ENCODE measurements around the gene NRXN2. TPM values are rescaled to one million over a fixed set of nuclear protein-coding genes. Genes with fewer than 3 reads are reported as not detected.

The NRXN2 gene
- polyA plus RNA-seq, 3 donors, result 0.07 TPM; not detected in 2

DNA sequence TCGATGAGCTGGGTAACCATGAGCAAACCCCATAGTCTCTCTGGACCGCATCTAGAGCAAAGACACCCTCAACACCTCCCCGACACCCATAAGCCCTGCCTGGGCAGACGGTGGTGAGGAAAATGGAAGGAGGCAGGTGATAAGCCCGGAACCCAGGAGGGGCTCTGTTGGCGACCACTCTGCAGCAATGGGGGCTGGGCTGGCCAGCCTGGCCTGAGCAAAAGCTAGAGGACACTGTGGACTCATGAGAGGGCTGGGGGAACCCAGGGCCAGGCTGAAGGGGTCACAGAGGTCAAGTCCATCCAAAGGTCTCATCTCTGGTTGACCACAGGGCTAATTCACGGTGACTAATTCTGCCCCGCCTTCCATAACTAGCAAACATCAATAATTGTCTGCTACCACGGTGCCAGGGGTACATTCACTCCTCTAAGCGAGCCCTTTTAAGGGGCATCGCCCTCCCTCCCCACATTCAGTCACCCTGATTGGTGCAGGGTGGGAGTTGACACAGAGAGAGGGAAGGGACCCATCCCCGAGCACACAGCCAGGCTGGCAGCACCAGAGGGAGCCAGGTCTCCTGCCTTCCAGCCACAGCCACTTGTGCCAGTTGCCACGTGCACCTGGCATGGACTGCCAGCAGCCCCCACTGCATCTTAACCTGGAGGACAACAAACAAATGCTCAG lies 32.8 kb upstream of the NRXN2 start:
- no peaks in the 10 kb centered on the region for H3K9me3 Mint-ChIP-seq
- H3K4me1 Mint-ChIP-seq, result peaks cover 2% of the 10 kb centered on the region
- no peak overlapping the region for H3K4me3 ChIP-seq (replicated peaks in 1 of 3; ENCODE audit: low read depth in 2 of 3, low read length in 3 of 3)
- no peak overlapping the region for H2AFZ ChIP-seq (ENCODE audit: insufficient read depth, low read depth, low read length, poor library complexity, severe bottlenecking)
- no peak overlapping the region for H3K4me3 Mint-ChIP-seq
- H3K27me3 ChIP-seq (ENCODE audit: control insufficient read depth in 2 of 2, insufficient read depth in 2 of 2, low read length in 2 of 2), result no peaks in the 10 kb centered on the region
- no peaks in the 10 kb centered on the region for H3K79me2 ChIP-seq (ENCODE audit: insufficient read depth, low read length)
- H3K4me2 ChIP-seq (replicated peaks; ENCODE audit: extremely low read depth, low read length, poor library complexity, severe bottlenecking), result no peak overlapping the region
- H4K20me1 ChIP-seq (ENCODE audit: insufficient read depth, low read length), result peaks cover 10% of the 10 kb centered on the region
- no peaks in the 10 kb centered on the region for H3K4me1 ChIP-seq (ENCODE audit: control insufficient read depth in 1 of 2, insufficient read depth in 2 of 2, low read length in 2 of 2)
- H3K27me3 Mint-ChIP-seq (ENCODE audit: low read depth in 3 of 3), result peaks cover 0 to 4% (median 3%) of the 10 kb centered on the region in 3 donors
- no peaks in the 10 kb centered on the region for H3K9me3 ChIP-seq (replicated peaks in 1 of 2; ENCODE audit: control insufficient read depth in 1 of 2, insufficient read depth in 1 of 2, low read length in 2 of 2)
- intact Hi-C loops (cut with micrococcal nuclease), result no loop called here
- H3K36me3 ChIP-seq (replicated peaks in 1 of 2; ENCODE audit: control insufficient read depth in 1 of 2, insufficient read depth in 2 of 2, low read length in 2 of 2), result no peaks in the 10 kb centered on the region
- H3K9ac ChIP-seq (ENCODE audit: insufficient read depth, low read length, poor library complexity, severe bottlenecking), result no peak overlapping the region
- H3K36me3 Mint-ChIP-seq, result peaks cover 13 to 18% of the 10 kb centered on the region in 2 donors
- WGBS (ENCODE audit: insufficient coverage), result 84% methylated on average over 3 of the region's 13 CpGs
- TF ChIP-seq, protein P1, sequence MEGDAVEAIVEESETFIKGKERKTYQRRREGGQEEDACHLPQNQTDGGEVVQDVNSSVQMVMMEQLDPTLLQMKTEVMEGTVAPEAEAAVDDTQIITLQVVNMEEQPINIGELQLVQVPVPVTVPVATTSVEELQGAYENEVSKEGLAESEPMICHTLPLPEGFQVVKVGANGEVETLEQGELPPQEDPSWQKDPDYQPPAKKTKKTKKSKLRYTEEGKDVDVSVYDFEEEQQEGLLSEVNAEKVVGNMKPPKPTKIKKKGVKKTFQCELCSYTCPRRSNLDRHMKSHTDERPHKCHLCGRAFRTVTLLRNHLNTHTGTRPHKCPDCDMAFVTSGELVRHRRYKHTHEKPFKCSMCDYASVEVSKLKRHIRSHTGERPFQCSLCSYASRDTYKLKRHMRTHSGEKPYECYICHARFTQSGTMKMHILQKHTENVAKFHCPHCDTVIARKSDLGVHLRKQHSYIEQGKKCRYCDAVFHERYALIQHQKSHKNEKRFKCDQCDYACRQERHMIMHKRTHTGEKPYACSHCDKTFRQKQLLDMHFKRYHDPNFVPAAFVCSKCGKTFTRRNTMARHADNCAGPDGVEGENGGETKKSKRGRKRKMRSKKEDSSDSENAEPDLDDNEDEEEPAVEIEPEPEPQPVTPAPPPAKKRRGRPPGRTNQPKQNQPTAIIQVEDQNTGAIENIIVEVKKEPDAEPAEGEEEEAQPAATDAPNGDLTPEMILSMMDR (IDR thresholded peaks at IDR 0.05), result no peak
- H3K27ac ChIP-seq (ENCODE audit: low read depth in 1 of 2, low read length in 2 of 2), result no peak overlapping the region
- no peak for DNase-seq
- H3K27ac Mint-ChIP-seq, result no peak overlapping the region

DNA sequence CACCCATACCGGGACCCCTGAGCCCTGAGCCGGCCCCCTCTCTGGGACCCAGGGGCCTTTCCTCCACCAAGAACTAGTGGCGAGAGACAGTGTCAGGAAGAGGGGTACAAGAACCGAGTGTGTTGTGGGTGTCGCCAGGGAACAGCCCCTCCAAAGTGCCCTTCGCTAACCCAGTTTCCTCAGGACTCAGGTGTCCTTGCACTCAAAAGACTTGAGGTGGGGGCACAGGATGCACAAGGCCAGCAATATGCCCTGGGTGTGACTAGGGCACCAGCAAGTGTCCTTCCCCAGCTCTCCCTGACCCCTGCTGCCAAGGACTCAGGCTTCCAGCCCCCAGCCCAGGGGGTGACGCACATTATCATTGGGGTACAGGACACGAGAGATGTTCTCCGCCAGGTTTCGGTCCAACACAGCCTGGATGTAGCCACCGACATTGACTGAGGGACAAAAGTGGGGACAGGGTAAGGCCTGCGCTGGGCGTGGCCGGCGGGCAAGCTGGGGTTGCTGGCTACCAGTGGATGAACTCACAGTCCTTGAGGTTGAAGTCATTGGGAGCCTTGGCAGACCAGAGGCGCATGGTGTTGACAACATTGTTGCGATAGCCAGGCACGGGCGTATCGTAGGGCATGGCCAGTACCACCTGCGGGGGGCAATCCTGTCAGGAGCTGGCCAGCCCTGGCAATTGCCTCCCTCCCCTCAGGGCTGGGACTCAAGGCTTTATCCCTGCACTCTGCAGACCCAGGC lies 32.1 kb upstream of the NRXN2 start:
- Histone ChIP-seq H2AFZ (ENCODE audit: insufficient read depth, low read depth, low read length, poor library complexity, severe bottlenecking) (no peak overlapping the region), H3K36me3 (replicated peaks in 1 of 2; ENCODE audit: control insufficient read depth in 1 of 2, insufficient read depth in 2 of 2, low read length in 2 of 2) (no peaks in the 10 kb centered on the region), H3K4me3 (replicated peaks in 1 of 3; ENCODE audit: low read depth in 2 of 3, low read length in 3 of 3) (no peak overlapping the region), H3K9ac (ENCODE audit: insufficient read depth, low read length, poor library complexity, severe bottlenecking) (no peak overlapping the region), H3K9me3 (replicated peaks in 1 of 2; ENCODE audit: control insufficient read depth in 1 of 2, insufficient read depth in 1 of 2, low read length in 2 of 2) (no peaks in the 10 kb centered on the region), H3K4me1 (ENCODE audit: control insufficient read depth in 1 of 2, insufficient read depth in 2 of 2, low read length in 2 of 2) (no peaks in the 10 kb centered on the region), H3K79me2 (ENCODE audit: insufficient read depth, low read length) (no peaks in the 10 kb centered on the region), H4K20me1 (ENCODE audit: insufficient read depth, low read length) (peaks cover 3% of the 10 kb centered on the region), H3K27me3 (ENCODE audit: control insufficient read depth in 2 of 2, insufficient read depth in 2 of 2, low read length in 2 of 2) (no peaks in the 10 kb centered on the region), H3K4me2 (replicated peaks; ENCODE audit: extremely low read depth, low read length, poor library complexity, severe bottlenecking) (no peak overlapping the region), H3K27ac (ENCODE audit: low read depth in 1 of 2, low read length in 2 of 2) (no peak overlapping the region)
- intact Hi-C loops (cut with micrococcal nuclease), result no loop called here
- TF ChIP-seq, protein P1 (IDR thresholded peaks at IDR 0.05), result no peak
- Mint-ChIP-seq H3K4me3 (no peak overlapping the region), H3K9me3 (no peaks in the 10 kb centered on the region), H3K4me1 (peaks cover 1% of the 10 kb centered on the region), H3K27ac (no peak overlapping the region), H3K27me3 (ENCODE audit: low read depth in 3 of 3) (peaks cover 0 to 4% (median 2%) of the 10 kb centered on the region in 3 donors), H3K36me3 (peaks cover 12 to 21% of the 10 kb centered on the region in 2 donors)
- DNase-seq, result no peak
- 96% methylated on average over 15 of the region's 21 CpGs for WGBS (ENCODE audit: insufficient coverage)
